Measurements from ENCODE around the gene MTF1.

- TF ChIP-seq EZH2 (IDR thresholded peaks at IDR 0.05; ENCODE audit: insufficient read depth, poor library complexity, severe bottlenecking) (no peak), EZH2phosphoT487 (IDR thresholded peaks at IDR 0.05; ENCODE audit: insufficient read depth, low read depth) (no peak)
These were observed 28.8 kb upstream of the MTF1 start for GRCh38 chr1:37888022-37888700.

All from GM23248 (cell line).